Aorta (tissue), 5 donors: ENCODE measurements around the gene SIK2. TPM values are rescaled to one million over a fixed set of nuclear protein-coding genes. Genes with fewer than 3 reads are reported as not detected.
A peak's percentile ranks its signal among the peaks of the same experiment; 100 is the strongest.

Source experiments
- ATAC-seq: fragments of 200-7000 bp; cut with Tn5 transposase; one replicate; pipeline ENCODE4 v1.9.1; 2022; ENCODE audit warnings: moderate library complexity; ENCODE audit not compliant: low FRiP score
- DNase-seq, 2 donors: peaks; one replicate each; pipeline ENCODE4 v3.0.0-alpha.2; 2020
- H3K27ac ChIP-seq, 2 donors: one replicate each; pipeline ENCODE4 v1.5.1; 2013; ENCODE audit warnings: low read length in 2 of 2, mild to moderate bottlenecking in 2 of 2, moderate library complexity in 2 of 2, control low read depth in 1 of 2, inconsistent platforms in 1 of 2, low read depth in 1 of 2
- H3K27me3 ChIP-seq, 2 donors: one replicate each; pipeline ENCODE4 v1.6.1; 2013; ENCODE audit warnings: control low read depth in 1 of 2, low read length in 1 of 2, mild to moderate bottlenecking in 1 of 2, moderate library complexity in 1 of 2; ENCODE audit not compliant: insufficient read depth in 2 of 2, control insufficient read depth in 1 of 2
- H3K36me3 ChIP-seq, 2 donors: one replicate each; pipeline ENCODE4 v1.6.1; 2013; ENCODE audit warnings: control low read depth in 1 of 2, low read length in 1 of 2, mild to moderate bottlenecking in 1 of 2; ENCODE audit not compliant: insufficient read depth in 2 of 2, control insufficient read depth in 1 of 2
- H3K4me1 ChIP-seq, 2 donors: one replicate each; pipeline ENCODE4 v1.6.1; 2013; ENCODE audit warnings: low read length in 2 of 2, control low read depth in 1 of 2, mild to moderate bottlenecking in 1 of 2, moderate library complexity in 1 of 2; ENCODE audit not compliant: insufficient read depth in 2 of 2, control insufficient read depth in 1 of 2
- H3K4me3 ChIP-seq, 2 donors: one replicate each; pipeline ENCODE4 v1.5.1; 2013; ENCODE audit warnings: low read length in 2 of 2, control low read depth in 1 of 2, mild to moderate bottlenecking in 1 of 2
- H3K9me3 ChIP-seq: one replicate; pipeline ENCODE4 v1.6.1; 2013; ENCODE audit warnings: mild to moderate bottlenecking, low read length; ENCODE audit not compliant: control insufficient read depth
- WGBS, 2 donors: extraction: QIAGEN DNeasy Blood & Tissue Kit; methylation state at CpG; one replicate each; pipeline ENCODE4 v1.1.7; 2013; 5-methylcytosine and 5-hydroxymethylcytosine counted together
- intact Hi-C, 2 donors: fragments of 100-400 bp; cut with DNase I; formaldehyde crosslinking; loops; one replicate each; pipeline versions ENCODE4 v1.14.2 to v1.15.0; 2022
- polyA plus RNA-seq, 2 donors: library from polyadenylated mRNA; stranded (reverse); fragments of 200-250 nt; gene quantifications; one replicate each; pipeline ENCODE4 v1.2.3, GENCODE V29; 2013
- total RNA-seq, 2 donors: library from RNA; stranded (reverse); fragmentation: NEBNext Ultra II Directional; extraction: Animal tissue kit (Norgen Biotek cat#: 25700); gene quantifications; one replicate each; pipeline ENCODE4 v1.2.1, GENCODE V29; 2021
- donor health status: healthy with polysubstance abuse.
- donor health status: Bipolar disorder and iron deficiency.
- donor health status: DM: no; HTN: no; CAD: no.
- donor health status: DM: no; HTN: no; CAD: no.
- donor health status: DM: yes; HTN: yes; CAD: no.

The SIK2 gene
- total and polyA plus RNA-seq, 4 donors: 3.5 to 21.9 (median 10.8) TPM

DNA sequence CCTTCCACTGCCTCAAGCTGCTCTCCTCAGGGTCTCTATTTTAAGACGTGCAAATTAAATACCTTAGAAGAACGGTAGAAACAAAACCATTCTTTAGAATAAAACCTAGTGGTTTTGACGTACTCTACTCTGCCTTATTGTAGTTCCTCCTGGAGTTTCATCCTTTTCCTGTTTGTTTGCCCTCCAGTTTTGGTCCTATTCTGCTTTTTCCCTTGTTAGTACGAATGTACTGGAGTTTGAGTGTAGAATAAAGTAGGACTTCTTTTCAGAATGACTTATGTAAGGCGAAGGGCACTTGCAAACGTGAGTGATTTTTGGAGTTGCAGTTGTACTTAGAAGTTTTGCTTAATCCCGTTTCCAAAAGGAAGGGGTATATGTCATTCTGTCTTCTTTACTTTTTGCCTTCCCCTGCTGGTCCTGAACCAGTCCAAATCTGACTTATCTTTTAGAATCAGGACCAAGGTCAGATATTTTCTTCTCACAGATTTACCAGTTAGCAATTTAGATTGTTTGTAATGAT lies 1.4 kb downstream of the SIK2 start:
- Histone ChIP-seq H3K27me3 (no peaks in the 10 kb centered on the region), H3K36me3 (no peaks in the 10 kb centered on the region), H3K4me3 (peak overlapping the region; percentile 77 to 89), H3K27ac (peak overlapping the region in 1 of 2 donors; percentile 14), H3K4me1 (no peaks in the 10 kb centered on the region), H3K9me3 (no peaks in the 10 kb centered on the region)
- intact Hi-C loops: loop anchor here (5.0 kb wide), 1 partner anchor 239 kb away; no protein-coding TSS in a partner anchor
- WGBS, 2 donors: 3 to 5% methylated on average over 7 of the region's 7 CpGs
- ATAC-seq (no peak), DNase-seq (no peak)

GRCh38 chr11:111604392-111605009 lies 2.3 kb downstream of the SIK2 start:
- 34 to 43% methylated on average over 9 of the region's 9 CpGs for WGBS, 2 donors
- Histone ChIP-seq H3K27me3 (no peaks in the 10 kb centered on the region), H3K4me1 (no peaks in the 10 kb centered on the region), H3K9me3 (no peaks in the 10 kb centered on the region), H3K36me3 (no peaks in the 10 kb centered on the region), H3K27ac (no peak overlapping the region), H3K4me3 (no peak overlapping the region)
- ATAC-seq: no peak
- intact Hi-C loops: loop anchor here (5.0 kb wide), 1 partner anchor 238 kb away; no protein-coding TSS in a partner anchor
- no peak for DNase-seq

DNA sequence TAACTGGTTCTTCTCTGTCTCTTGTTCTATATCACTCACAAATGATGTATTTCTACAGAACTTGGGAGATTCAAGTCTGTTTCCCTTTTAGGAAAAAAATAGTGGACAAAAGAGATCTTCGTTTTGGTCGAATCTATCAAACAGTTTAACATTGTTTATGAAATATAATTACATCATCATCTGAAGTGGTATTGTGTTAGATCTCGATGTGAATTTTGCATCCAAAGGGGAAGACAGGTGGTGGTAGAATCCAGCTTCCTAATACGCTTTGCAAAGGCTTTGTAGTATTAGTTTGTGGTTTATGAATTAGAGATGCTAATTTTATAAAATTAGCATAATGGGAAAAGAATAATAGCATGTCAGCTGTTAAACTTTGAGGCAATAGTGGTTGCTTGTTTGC lies 3.4 kb downstream of the SIK2 start:
- ATAC-seq: no peak
- Histone ChIP-seq H3K4me1 (no peaks in the 10 kb centered on the region), H3K36me3 (no peaks in the 10 kb centered on the region), H3K9me3 (no peaks in the 10 kb centered on the region), H3K4me3 (no peak overlapping the region), H3K27me3 (no peaks in the 10 kb centered on the region), H3K27ac (no peak overlapping the region)
- no peak for DNase-seq
- intact Hi-C loops: no loop called here
- WGBS, 2 donors: 78 to 81% methylated on average over 4 of the region's 4 CpGs

- Histone ChIP-seq H3K4me1 (no peaks in the 10 kb centered on the region), H3K27ac (no peak overlapping the region), H3K36me3 (no peaks in the 10 kb centered on the region), H3K27me3 (no peaks in the 10 kb centered on the region), H3K4me3 (no peak overlapping the region), H3K9me3 (no peaks in the 10 kb centered on the region)
- intact Hi-C loops: no loop called here
- ATAC-seq (no peak), DNase-seq (no peak)
These were observed 4.7 kb downstream of the SIK2 start for GRCh38 chr11:111606986-111607385.

DNA sequence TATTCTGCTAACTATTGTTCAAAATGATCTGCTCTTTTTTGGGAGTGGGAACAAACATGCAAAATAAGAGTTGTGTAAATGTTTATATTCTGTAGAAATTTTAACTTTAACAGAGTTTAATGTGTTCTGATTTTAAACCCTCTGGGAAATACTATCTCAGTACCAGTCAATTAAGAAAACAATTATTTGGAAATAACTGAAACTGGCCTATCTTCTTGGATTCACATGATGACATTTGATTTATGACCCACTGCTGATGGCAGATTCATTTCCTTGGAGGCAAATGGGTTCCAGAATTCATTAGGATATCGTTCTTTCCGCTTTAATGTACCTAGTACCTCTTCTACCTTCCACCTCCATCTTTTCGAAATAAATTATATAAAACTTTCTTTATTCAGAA lies 5.5 kb downstream of the SIK2 start:
- ATAC-seq (no peak), DNase-seq (no peak)
- no peaks in the 10 kb centered on the region for H3K9me3 ChIP-seq
- no peaks in the 10 kb centered on the region for H3K27me3 ChIP-seq
- H3K36me3 ChIP-seq: no peaks in the 10 kb centered on the region
- H3K4me3 ChIP-seq: no peak overlapping the region
- no peaks in the 10 kb centered on the region for H3K4me1 ChIP-seq
- WGBS, 2 donors: 82 to 89% methylated on average over 3 of the region's 3 CpGs
- intact Hi-C loops: no loop called here
- H3K27ac ChIP-seq: no peak overlapping the region

- Histone ChIP-seq H3K27ac (no peak overlapping the region), H3K27me3 (no peaks in the 10 kb centered on the region), H3K9me3 (no peaks in the 10 kb centered on the region), H3K36me3 (no peaks in the 10 kb centered on the region), H3K4me1 (no peaks in the 10 kb centered on the region), H3K4me3 (no peak overlapping the region)
- intact Hi-C loops: no loop called here
- WGBS, 2 donors: 97 to 100% methylated on average over 1 of the region's 1 CpG
- no peak for ATAC-seq
- DNase-seq: no peak
These were observed 10.0 kb downstream of the SIK2 start for GRCh38 chr11:111612224-111612623.

DNA sequence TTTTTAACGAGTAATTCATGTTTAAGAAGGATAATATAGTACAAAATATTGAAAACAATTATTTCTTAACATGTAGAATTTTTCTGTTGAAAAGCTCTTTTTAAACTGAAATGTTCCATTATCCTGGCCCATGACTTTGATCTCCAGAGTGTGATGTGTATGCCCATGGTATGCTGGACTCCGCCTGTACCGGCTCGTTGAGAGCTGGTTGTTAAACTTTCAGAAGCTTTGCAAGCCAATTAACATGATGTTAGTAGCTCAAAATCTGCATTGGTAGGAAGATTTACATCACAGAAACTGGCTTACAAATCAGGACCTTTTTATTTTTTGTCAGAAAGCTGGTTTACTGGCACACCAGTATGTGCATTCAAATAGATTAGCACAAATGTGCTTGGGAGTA lies 15.0 kb downstream of the SIK2 start:
- Histone ChIP-seq H3K4me3 (no peak overlapping the region), H3K9me3 (no peaks in the 10 kb centered on the region), H3K27ac (no peak overlapping the region), H3K27me3 (no peaks in the 10 kb centered on the region), H3K36me3 (no peaks in the 10 kb centered on the region), H3K4me1 (no peaks in the 10 kb centered on the region)
- WGBS, 2 donors: 95 to 96% methylated on average over 4 of the region's 4 CpGs
- no peak for DNase-seq
- ATAC-seq: no peak
- intact Hi-C loops: no loop called here

DNA sequence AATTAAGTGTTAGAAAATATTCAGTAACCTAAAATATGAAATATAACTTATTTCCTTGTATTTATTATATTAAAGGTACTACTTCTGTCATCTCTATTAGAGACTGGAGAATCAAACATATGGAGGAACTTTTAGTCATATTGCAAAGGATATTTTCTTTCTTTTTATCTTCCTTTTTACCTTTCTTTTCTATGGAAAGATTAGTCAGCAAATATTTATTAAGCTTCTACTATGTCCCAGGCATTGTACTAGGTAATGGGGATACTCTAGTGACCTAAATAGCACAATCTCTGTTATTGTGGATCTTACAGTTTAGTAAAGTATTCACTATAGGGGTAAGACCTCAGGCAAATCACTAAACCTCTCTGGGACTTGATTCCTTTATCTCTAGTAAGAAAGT lies 18.3 kb downstream of the SIK2 start:
- ATAC-seq (no peak), DNase-seq (no peak)
- no peak overlapping the region for H3K4me3 ChIP-seq
- no peak overlapping the region for H3K27ac ChIP-seq
- no peaks in the 10 kb centered on the region for H3K4me1 ChIP-seq
- no peaks in the 10 kb centered on the region for H3K27me3 ChIP-seq
- no peaks in the 10 kb centered on the region for H3K36me3 ChIP-seq
- no peaks in the 10 kb centered on the region for H3K9me3 ChIP-seq
- intact Hi-C loops: no loop called here

DNA sequence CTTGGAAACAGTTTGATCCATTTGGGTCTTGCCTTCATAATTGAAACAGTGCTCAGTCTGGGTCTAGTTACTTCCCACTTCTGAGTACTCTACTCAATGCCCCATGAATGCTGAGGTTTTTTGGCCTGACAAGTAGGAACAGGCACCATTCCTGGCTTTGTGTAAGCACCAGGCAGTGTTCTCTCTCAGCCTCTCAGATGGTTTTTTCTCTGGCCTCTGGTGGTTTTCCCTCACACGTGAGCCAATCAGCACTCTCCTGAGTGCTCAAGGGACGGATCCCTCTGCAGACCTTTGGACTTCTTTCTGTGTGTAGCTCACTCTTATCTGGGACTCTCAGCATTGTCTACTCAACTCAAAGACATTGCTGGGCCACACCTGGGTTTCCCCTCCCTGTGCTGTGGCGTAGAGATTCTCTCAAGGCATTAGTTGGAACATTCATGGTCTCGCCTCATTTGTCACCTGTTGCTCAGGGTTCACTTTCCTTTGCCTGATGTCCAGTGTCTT lies 21.3 kb downstream of the SIK2 start:
- intact Hi-C loops: no loop called here
- DNase-seq: no peak
- no peak for ATAC-seq
- H3K36me3 ChIP-seq: no peaks in the 10 kb centered on the region
- WGBS, 2 donors: 93 to 97% methylated on average over 4 of the region's 4 CpGs
- no peaks in the 10 kb centered on the region for H3K27me3 ChIP-seq
- H3K27ac ChIP-seq: no peak overlapping the region
- no peak overlapping the region for H3K4me3 ChIP-seq
- H3K9me3 ChIP-seq: no peaks in the 10 kb centered on the region
- H3K4me1 ChIP-seq: no peaks in the 10 kb centered on the region
